Stimulated activated naive CD8-positive, alpha-beta T cell treated with anti-CD3 and anti-CD28 coated beads, Interleukin-15, Interleukin-2, amounts not matched to agents 100 ng/mL and 50 ng/mL, for 24 hours (primary cell): ENCODE data around the gene WBP11.

Source experiments
- H3K27ac Mint-ChIP-seq: one replicate; pipeline ENCODE4 v1.8.0; 2021; ENCODE audit warnings: mild to moderate bottlenecking, mixed read lengths
- H3K27me3 Mint-ChIP-seq: one replicate; pipeline ENCODE4 v1.8.0; 2021; ENCODE audit warnings: mixed read lengths
- H3K36me3 Mint-ChIP-seq: one replicate; pipeline ENCODE4 v1.8.0; 2021; ENCODE audit warnings: low read depth, mixed read lengths
- H3K4me1 Mint-ChIP-seq: one replicate; pipeline ENCODE4 v1.8.0; 2021; ENCODE audit warnings: low read depth, mixed read lengths
- H3K4me3 Mint-ChIP-seq: one replicate; pipeline ENCODE4 v1.8.0; 2021; ENCODE audit warnings: mild to moderate bottlenecking, mixed read lengths
- H3K9me3 Mint-ChIP-seq: one replicate; pipeline ENCODE4 v1.8.0; 2021; ENCODE audit warnings: mixed read lengths

WBP11 gene

DNA sequence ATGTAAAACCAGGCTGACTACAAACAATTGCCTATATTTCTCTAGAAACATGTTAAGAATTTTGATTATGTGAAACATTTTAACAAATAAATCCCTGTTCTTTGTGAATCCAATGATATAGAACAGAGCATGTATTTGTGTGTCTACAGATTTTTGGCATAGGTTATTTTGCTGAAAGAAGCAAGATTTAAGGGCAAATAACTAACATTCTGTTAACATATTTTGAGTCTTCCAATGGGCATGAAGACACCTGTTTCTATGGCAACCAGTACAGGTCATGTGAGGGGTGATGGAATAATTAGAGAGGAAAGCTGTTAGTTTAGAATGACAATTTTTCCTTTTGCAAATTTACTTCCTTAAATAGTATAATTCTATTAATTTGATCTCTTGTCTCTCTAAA is 31.2 kb upstream of the WBP11 start:
- Mint-ChIP-seq H3K27me3 (peaks cover 35% of the 10 kb centered on the region), H3K9me3 (no peaks in the 10 kb centered on the region)

GRCh38 chr12:14833952-14834351 is 30.7 kb upstream of the WBP11 start:
- H3K27me3 Mint-ChIP-seq = peaks cover 30% of the 10 kb centered on the region
- H3K36me3 Mint-ChIP-seq = no peaks in the 10 kb centered on the region
- H3K27ac Mint-ChIP-seq = no peak overlapping the region
- H3K9me3 Mint-ChIP-seq = no peaks in the 10 kb centered on the region
- H3K4me3 Mint-ChIP-seq = no peak overlapping the region
- H3K4me1 Mint-ChIP-seq = no peaks in the 10 kb centered on the region

More for the DNA sequence above, 31.2 kb upstream of the WBP11 start:
- H3K27ac Mint-ChIP-seq = no peak overlapping the region
- H3K36me3 Mint-ChIP-seq = no peaks in the 10 kb centered on the region
- H3K4me1 Mint-ChIP-seq = no peaks in the 10 kb centered on the region
- no peak overlapping the region for H3K4me3 Mint-ChIP-seq

DNA sequence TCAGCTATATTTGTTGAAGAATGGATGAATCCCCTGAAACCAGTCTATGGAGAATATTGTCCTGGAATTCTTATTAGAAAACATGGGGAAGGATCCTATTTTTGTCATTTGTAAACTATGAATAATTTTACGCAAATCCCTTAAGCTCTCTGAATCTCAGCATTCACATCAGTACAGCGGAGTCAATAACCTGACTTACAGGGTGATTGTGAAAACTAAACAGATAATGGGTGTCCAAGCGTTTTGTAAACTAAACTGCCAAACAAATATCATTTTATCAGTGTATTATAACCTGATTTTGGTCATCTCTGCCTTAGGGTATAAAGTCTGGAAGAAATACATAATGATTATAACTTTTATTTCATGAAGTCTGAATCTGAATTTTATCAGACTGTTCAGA is 30.1 kb upstream of the WBP11 start:
- no peaks in the 10 kb centered on the region for H3K36me3 Mint-ChIP-seq
- H3K27ac Mint-ChIP-seq = no peak overlapping the region
- H3K4me1 Mint-ChIP-seq = no peaks in the 10 kb centered on the region
- no peaks in the 10 kb centered on the region for H3K9me3 Mint-ChIP-seq
- H3K4me3 Mint-ChIP-seq = no peak overlapping the region
- H3K27me3 Mint-ChIP-seq = peaks cover 26% of the 10 kb centered on the region

DNA sequence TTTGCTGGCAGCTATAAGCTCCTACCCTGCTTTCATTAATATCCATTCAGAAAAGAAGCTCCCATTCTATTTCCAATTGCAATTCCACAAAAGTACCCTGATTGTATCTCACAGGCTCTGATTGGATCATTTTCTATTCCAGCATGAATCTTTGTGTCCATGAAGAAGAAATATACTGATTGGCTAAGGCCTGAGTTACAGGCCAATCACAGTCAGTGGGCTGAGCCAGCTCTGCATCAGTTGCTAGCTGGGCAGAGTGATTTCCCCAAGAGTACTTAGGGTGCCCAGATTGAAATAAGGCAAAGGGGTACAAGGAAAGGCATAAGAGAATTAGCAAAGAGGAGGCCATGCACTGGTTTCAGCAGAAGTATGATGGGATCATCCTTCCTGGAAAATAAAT is 25.6 kb upstream of the WBP11 start:
- peaks cover 15% of the 10 kb centered on the region for H3K27me3 Mint-ChIP-seq
- H3K36me3 Mint-ChIP-seq = no peaks in the 10 kb centered on the region
- no peak overlapping the region for H3K27ac Mint-ChIP-seq
- H3K9me3 Mint-ChIP-seq = no peaks in the 10 kb centered on the region
- H3K4me1 Mint-ChIP-seq = peaks cover 15% of the 10 kb centered on the region
- H3K4me3 Mint-ChIP-seq = no peak overlapping the region

GRCh38 chr12:14827043-14827442 is 23.8 kb upstream of the WBP11 start:
- Mint-ChIP-seq H3K27ac (no peak overlapping the region), H3K4me1 (peaks cover 15% of the 10 kb centered on the region)

GRCh38 chr12:14826491-14826890 is 23.2 kb upstream of the WBP11 start:
- no peaks in the 10 kb centered on the region for H3K36me3 Mint-ChIP-seq
- H3K27ac Mint-ChIP-seq = no peak overlapping the region
- H3K9me3 Mint-ChIP-seq = no peaks in the 10 kb centered on the region
- no peak overlapping the region for H3K4me3 Mint-ChIP-seq
- H3K4me1 Mint-ChIP-seq = peaks cover 15% of the 10 kb centered on the region
- H3K27me3 Mint-ChIP-seq = peaks cover 1% of the 10 kb centered on the region

More at GRCh38 chr12:14827043-14827442, 23.8 kb upstream of the WBP11 start:
- no peaks in the 10 kb centered on the region for H3K36me3 Mint-ChIP-seq
- H3K9me3 Mint-ChIP-seq = no peaks in the 10 kb centered on the region
- peaks cover 7% of the 10 kb centered on the region for H3K27me3 Mint-ChIP-seq
- no peak overlapping the region for H3K4me3 Mint-ChIP-seq

GRCh38 chr12:14825256-14825655 is 22.0 kb upstream of the WBP11 start:
- H3K9me3 Mint-ChIP-seq = no peaks in the 10 kb centered on the region
- H3K36me3 Mint-ChIP-seq = no peaks in the 10 kb centered on the region
- H3K4me1 Mint-ChIP-seq = peaks cover 15% of the 10 kb centered on the region
- H3K4me3 Mint-ChIP-seq = no peak overlapping the region
- no peaks in the 10 kb centered on the region for H3K27me3 Mint-ChIP-seq
- H3K27ac Mint-ChIP-seq = peak overlapping the region; percentile 52

GRCh38 chr12:14824012-14824634 is 20.8 kb upstream of the WBP11 start:
- H3K4me1 Mint-ChIP-seq = peaks cover 15% of the 10 kb centered on the region
- H3K27me3 Mint-ChIP-seq = no peaks in the 10 kb centered on the region
- H3K9me3 Mint-ChIP-seq = no peaks in the 10 kb centered on the region
- H3K36me3 Mint-ChIP-seq = no peaks in the 10 kb centered on the region
- no peak overlapping the region for H3K4me3 Mint-ChIP-seq
- H3K27ac Mint-ChIP-seq = no peak overlapping the region

DNA sequence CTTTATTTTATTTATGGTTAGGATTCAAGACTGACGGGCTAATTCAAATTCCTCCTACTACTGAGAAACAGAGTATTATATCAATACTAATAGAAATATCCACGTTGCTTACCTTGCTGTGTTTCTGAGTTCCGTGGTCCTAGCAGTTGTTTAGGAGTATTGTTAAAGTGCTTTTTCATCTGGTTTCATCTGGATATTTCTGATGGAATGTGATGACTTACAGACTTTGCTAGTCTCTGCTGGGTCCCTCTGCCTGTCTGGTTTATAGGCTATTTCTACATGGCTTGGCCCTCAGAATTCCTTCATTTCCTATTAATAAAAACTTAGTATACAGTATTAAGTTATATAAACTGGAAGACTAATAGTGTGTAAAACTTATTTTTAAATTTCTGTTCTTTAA is 10.7 kb upstream of the WBP11 start, which contains the start of gene SMCO3:
Gene SMCO3, minus strand, starts transcription at position 169 of the 400 bp plus-strand sequence. CDS start 7,502 bp downstream, outside the sequence.
- H3K4me1 Mint-ChIP-seq = peaks cover 23% of the 10 kb centered on the region
- no peak within 1 kb of the TSS for H3K4me3 Mint-ChIP-seq
- no peaks in the 10 kb centered on the region for H3K36me3 Mint-ChIP-seq
- no peak within 1 kb of the TSS for H3K27ac Mint-ChIP-seq
- no peaks in the 10 kb centered on the region for H3K27me3 Mint-ChIP-seq
- H3K9me3 Mint-ChIP-seq = no peaks in the 10 kb centered on the region

- Mint-ChIP-seq H3K9me3 (no peaks in the 10 kb centered on the region), H3K36me3 (no peaks in the 10 kb centered on the region), H3K4me1 (peaks cover 18% of the 10 kb centered on the region), H3K27me3 (no peaks in the 10 kb centered on the region), H3K27ac (no peak overlapping the region), H3K4me3 (no peak overlapping the region)
Measured at GRCh38 chr12:14811486-14811885, 8.2 kb upstream of the WBP11 start.

DNA sequence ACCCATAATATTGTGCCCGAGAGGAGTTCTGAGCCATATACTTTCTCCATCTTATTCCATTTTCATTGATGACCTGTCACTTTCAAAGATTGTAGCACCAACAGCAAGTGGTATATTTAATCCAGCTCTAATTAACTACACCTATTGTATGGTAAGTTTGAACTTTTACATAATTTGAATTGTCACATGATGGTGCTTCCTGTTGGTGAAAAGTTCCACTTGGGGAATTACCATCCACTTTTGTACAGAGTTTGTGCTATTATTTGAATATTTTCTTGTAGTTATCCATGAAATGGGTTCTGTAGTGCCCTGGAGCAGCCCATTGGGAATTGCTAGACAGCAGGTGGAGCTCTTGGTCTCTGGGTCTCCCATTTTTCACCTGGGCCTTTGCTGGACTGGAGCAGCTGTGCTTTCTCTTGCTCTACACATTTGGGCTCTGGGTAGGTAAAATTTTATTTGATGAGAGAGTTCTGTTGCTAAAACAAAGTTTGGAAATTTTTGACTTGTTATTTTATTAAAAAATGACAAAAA is 7.7 kb upstream of the WBP11 start:
- Mint-ChIP-seq H3K27ac (no peak overlapping the region), H3K9me3 (no peaks in the 10 kb centered on the region), H3K4me3 (peak overlapping the region; percentile 45)

GRCh38 chr12:14810167-14810952 is 7.1 kb upstream of the WBP11 start:
- no peaks in the 10 kb centered on the region for H3K9me3 Mint-ChIP-seq
- no peaks in the 10 kb centered on the region for H3K27me3 Mint-ChIP-seq
- H3K4me3 Mint-ChIP-seq = peak overlapping the region; percentile 45
- no peaks in the 10 kb centered on the region for H3K36me3 Mint-ChIP-seq
- no peak overlapping the region for H3K27ac Mint-ChIP-seq
- peaks cover 22% of the 10 kb centered on the region for H3K4me1 Mint-ChIP-seq

More for the DNA sequence above, 7.7 kb upstream of the WBP11 start:
- Mint-ChIP-seq H3K27me3 (no peaks in the 10 kb centered on the region), H3K4me1 (peaks cover 18% of the 10 kb centered on the region), H3K36me3 (no peaks in the 10 kb centered on the region)

DNA sequence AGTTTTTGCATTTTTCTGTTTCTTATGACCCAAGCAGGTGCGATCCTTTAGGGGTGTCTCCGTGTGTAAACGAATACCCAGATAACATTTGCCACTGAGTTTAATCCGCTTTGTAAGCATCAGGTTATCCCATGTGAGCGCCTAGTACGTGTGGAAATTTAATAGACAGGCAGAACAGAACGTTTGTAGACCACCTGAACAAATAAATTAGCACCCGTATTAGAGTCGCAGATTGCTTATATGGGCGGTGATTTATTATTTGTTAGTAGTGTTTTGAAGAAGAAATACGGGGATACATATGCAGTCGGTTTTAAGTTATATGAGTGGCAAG is 517 bp upstream of the WBP11 start:
- no peaks in the 10 kb centered on the region for H3K27me3 Mint-ChIP-seq
- H3K4me3 Mint-ChIP-seq = no peak overlapping the region
- H3K36me3 Mint-ChIP-seq = peaks cover 22% of the 10 kb centered on the region
- no peak overlapping the region for H3K27ac Mint-ChIP-seq
- H3K9me3 Mint-ChIP-seq = no peaks in the 10 kb centered on the region
- peaks cover 43% of the 10 kb centered on the region for H3K4me1 Mint-ChIP-seq

DNA sequence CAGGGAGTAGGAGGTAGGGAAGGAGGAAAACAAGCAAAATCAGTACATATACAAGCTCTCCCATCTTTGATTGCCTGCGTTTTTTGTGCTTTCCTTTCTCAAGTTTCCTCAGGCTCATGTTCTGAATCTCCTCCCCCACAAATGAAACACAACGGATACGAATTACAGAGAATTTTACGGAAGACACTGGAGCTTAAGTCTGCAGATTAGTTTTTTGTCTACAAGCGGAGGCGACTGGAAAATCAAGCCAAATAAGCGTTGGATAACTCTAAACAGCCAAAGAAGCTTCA is 612 bp downstream of the WBP11 start:
- no peaks in the 10 kb centered on the region for H3K9me3 Mint-ChIP-seq
- no peak overlapping the region for H3K4me3 Mint-ChIP-seq
- H3K36me3 Mint-ChIP-seq = peaks cover 34% of the 10 kb centered on the region
- no peaks in the 10 kb centered on the region for H3K27me3 Mint-ChIP-seq
- H3K27ac Mint-ChIP-seq = no peak overlapping the region
- H3K4me1 Mint-ChIP-seq = peaks cover 43% of the 10 kb centered on the region

DNA sequence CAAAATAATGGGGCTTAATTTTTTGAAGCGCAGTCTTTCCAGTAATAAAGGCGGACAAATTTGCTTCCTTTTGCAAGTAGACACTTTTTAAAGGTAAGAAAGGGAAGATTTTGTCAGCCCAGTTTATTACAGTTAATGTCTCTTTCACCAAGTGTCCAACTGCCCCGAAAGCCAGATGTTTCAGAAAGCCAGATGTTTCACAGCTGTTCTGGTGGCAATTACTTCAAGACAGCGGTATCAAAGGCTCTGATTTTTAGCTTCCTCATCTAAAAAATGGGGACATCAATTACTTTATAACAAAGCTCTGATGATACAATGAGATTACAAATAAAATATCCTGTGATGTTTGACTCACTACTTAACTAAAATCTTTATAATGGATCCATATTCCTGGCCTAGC is 1.0 kb downstream of the WBP11 start:
- no peaks in the 10 kb centered on the region for H3K9me3 Mint-ChIP-seq

More for the DNA sequence above, 1.0 kb downstream of the WBP11 start:
- peaks cover 43% of the 10 kb centered on the region for H3K4me1 Mint-ChIP-seq
- no peak overlapping the region for H3K4me3 Mint-ChIP-seq
- peaks cover 38% of the 10 kb centered on the region for H3K36me3 Mint-ChIP-seq
- H3K27ac Mint-ChIP-seq = no peak overlapping the region
- H3K27me3 Mint-ChIP-seq = no peaks in the 10 kb centered on the region
